Neuron (in vitro differentiated cells): ENCODE measurements around the gene ZNF814.
"Not testable (repeated sequence)": the region's sequence is repeated elsewhere in the genome, so short reads cannot be mapped to it uniquely, and the experiment has no call there.

Experiments used
- H2AFZ ChIP-seq: one replicate; pipeline ENCODE4 v1.6.1; 2013; ENCODE audit warnings: low read depth, mild to moderate bottlenecking, inconsistent platforms, low read length, moderate library complexity
- H3K27me3 ChIP-seq: one replicate; pipeline ENCODE4 v1.6.1; 2013; ENCODE audit warnings: low read length; ENCODE audit not compliant: insufficient read depth
- H3K36me3 ChIP-seq: one replicate; pipeline ENCODE4 v1.6.1; 2013; ENCODE audit warnings: low read length; ENCODE audit not compliant: insufficient read depth
- H3K4me1 ChIP-seq: one replicate; pipeline ENCODE4 v1.6.1; 2013; ENCODE audit warnings: low read length; ENCODE audit not compliant: insufficient read depth
- H3K4me3 ChIP-seq: 2 replicates; pipeline ENCODE4 v1.5.1; 2013; ENCODE audit warnings: mild to moderate bottlenecking, low read length, moderate library complexity
- H3K9me3 ChIP-seq: one replicate; pipeline ENCODE4 v1.6.1; 2013; ENCODE audit warnings: low read length

Gene ZNF814

DNA sequence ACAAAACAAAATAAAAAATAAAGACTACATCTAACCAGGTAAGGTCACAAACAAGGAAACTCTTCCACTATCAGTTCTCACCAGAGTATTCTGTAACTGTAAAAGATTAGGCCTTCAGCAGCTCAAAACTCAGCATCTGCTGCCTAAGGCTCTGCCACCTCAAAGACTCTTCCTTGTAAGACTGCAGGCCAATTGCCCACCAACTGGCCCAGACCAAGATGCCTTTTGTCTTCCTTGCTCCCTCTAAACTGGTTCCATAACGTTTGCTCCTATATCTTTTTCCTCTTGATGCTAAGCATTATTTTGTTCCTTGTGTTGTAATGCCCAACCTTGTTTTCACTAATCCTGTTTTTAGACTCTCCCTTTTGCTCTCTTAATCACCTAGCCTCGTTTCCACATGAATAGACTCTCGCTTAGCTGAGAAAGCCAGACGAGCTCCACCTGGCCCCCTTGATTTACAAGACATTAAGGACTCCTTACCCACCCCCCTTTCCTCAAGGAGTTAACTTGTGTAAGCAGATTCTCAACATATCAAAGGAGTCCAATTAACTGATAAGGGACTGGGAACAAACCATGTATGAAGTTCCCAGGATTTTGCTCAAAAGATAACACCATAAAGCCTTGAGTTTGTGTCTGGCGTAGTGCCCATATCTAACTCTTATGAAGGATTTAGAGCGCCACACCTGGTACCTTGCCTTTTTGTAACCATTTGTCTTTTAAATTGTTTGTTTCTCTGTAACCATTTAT, 1.5 kb downstream of the ZNF814 start:
- H3K9me3 ChIP-seq = peaks cover 23% of the 10 kb centered on the region
- peaks cover 30% of the 10 kb centered on the region for H3K36me3 ChIP-seq
- peaks cover 10% of the 10 kb centered on the region for H3K4me1 ChIP-seq

DNA sequence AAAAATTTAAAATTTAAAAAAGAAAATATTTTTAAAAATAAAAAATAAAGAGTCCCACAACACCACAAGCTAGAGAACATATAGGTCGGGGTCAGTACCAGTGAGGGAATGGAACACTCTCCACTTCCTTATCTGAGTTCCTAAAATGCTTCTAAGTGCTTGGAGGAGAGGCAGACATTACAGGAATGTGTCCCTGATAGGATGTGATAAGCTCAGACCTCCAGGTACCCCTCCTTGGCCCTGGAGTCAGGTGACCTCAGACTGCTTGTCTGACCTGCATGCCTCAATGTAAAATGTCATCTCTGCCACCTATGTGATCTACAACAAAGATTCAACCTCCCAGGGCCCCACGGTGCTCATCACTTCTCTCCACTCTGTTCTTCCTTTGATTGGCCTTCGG, 2.8 kb downstream of the ZNF814 start:
- H2AFZ ChIP-seq = no peak overlapping the region
- H3K4me3 ChIP-seq = no peak overlapping the region
- peaks cover 30% of the 10 kb centered on the region for H3K36me3 ChIP-seq
- no peaks in the 10 kb centered on the region for H3K27me3 ChIP-seq
- H3K4me1 ChIP-seq = peaks cover 10% of the 10 kb centered on the region
- H3K9me3 ChIP-seq = peaks cover 23% of the 10 kb centered on the region

More for the DNA sequence above, 1.5 kb downstream of the ZNF814 start:
- H2AFZ ChIP-seq = no peak overlapping the region
- H3K4me3 ChIP-seq = peak overlapping the region; percentile 98
- H3K27me3 ChIP-seq = no peaks in the 10 kb centered on the region

DNA sequence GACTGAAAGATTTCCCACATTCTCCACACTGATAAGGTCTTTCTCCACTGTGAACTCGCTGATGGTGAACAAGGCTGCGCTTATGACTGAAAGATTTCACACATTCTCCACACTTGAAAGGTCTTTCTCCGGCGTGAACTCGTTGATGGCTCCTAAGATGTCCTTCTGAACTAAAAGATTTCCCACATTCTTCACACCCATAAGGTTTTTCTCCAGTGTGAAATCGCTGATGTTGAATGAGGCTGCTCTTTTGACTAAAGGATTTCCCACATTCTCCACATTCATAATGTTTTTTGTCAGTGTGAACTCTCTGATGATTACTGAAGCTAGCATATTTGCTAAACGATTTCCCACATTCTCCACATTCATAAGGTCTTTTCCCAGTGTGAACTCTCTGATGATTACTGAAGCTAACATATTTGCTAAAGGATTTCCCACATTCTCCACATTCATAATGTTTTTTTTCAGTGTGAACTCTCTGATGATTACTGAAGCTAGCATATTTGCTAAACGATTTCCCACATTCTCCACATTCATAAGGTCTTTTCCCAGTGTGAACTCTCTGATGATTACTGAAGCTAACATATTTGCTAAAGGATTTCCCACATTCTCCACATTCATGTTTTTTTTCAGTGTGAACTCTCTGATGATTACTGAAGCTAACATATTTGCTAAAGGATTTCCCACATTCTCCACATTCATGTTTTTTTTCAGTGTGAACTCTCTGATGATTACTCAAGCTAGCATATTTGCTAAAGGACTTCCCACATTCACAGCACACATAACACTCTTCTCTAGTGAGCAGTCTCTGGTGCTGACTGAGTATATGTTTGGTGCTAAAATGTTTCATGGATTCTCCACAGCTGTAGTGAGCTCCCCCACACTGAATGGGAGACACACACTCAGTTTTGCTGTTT, 14.7 kb downstream of the ZNF814 start:
- H3K4me3 ChIP-seq, H3K27me3 ChIP-seq, H3K4me1 ChIP-seq, H2AFZ ChIP-seq: not testable (repeated sequence)
- Histone ChIP-seq H3K9me3 (peaks cover 52% of the 10 kb centered on the region), H3K36me3 (peaks cover 64% of the 10 kb centered on the region)

- no peak overlapping the region for H3K4me3 ChIP-seq
- H3K9me3 ChIP-seq = peaks cover 51% of the 10 kb centered on the region
- H3K4me1 ChIP-seq = no peaks in the 10 kb centered on the region
- no peaks in the 10 kb centered on the region for H3K27me3 ChIP-seq
- H3K36me3 ChIP-seq = peaks cover 67% of the 10 kb centered on the region
- no peak overlapping the region for H2AFZ ChIP-seq
Measured at GRCh38 chr19:57872450-57872849, 16.4 kb downstream of the ZNF814 start.

- peaks cover 73% of the 10 kb centered on the region for H3K36me3 ChIP-seq
- no peak overlapping the region for H3K4me3 ChIP-seq
- no peak overlapping the region for H2AFZ ChIP-seq
- no peaks in the 10 kb centered on the region for H3K27me3 ChIP-seq
- no peaks in the 10 kb centered on the region for H3K4me1 ChIP-seq
- H3K9me3 ChIP-seq = peaks cover 42% of the 10 kb centered on the region
Measured at GRCh38 chr19:57870225-57870624, 18.6 kb downstream of the ZNF814 start.

DNA sequence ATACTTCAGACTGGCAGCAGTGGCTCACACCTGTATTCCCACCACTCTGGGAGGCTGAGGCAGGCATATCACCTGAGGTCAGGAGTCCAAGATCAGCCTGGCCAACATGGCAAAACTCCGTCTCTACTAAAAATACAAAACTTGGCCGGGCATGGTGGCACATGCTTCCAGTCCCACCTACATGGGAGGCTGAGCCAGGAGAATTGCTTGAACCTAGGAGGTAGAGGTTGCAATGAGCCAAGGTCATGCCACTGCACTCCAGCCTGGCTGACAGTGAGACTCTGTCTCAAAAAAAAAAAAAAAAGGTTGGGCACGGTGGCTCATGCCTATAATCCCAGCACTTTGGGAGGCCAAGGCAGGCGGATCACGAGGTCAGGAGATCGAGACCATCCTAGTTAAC, 19.2 kb downstream of the ZNF814 start:
- H2AFZ ChIP-seq, H3K4me1 ChIP-seq, H3K27me3 ChIP-seq, H3K4me3 ChIP-seq: not testable (repeated sequence)
- Histone ChIP-seq H3K9me3 (peaks cover 41% of the 10 kb centered on the region), H3K36me3 (peaks cover 76% of the 10 kb centered on the region)

DNA sequence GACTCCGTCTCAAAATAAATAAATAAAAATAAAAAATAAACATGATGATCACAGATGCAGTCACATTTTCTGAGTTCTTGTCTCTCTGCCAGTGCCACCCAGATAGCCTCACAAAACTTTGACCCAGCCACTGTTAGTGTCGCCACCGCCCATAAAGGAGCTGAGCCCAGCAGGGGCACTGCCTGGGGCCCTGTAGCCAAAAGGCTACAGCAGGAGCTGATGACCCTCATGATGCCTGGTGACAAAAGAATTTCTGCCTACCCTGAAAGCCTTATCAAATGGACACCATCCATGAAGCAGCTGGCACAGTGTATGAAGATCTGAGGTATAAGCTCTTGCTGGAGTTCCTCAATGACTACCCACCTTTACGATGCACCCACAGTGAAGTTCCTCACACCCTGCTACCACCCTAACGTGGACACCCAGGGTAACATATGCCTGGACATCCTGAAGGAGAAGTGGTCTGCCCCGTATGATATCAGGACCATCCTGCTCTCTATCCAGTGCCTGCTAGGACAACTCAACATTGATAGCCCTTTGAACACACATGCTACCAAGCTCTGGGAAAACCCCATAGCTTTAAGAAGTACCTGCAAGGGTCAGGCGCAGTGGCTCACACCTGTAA, 20.9 kb downstream of the ZNF814 start:
- Histone ChIP-seq H3K4me1 (no peaks in the 10 kb centered on the region), H3K27me3 (no peaks in the 10 kb centered on the region), H3K4me3 (no peak overlapping the region), H3K9me3 (peaks cover 32% of the 10 kb centered on the region), H3K36me3 (peaks cover 74% of the 10 kb centered on the region), H2AFZ (no peak overlapping the region)

DNA sequence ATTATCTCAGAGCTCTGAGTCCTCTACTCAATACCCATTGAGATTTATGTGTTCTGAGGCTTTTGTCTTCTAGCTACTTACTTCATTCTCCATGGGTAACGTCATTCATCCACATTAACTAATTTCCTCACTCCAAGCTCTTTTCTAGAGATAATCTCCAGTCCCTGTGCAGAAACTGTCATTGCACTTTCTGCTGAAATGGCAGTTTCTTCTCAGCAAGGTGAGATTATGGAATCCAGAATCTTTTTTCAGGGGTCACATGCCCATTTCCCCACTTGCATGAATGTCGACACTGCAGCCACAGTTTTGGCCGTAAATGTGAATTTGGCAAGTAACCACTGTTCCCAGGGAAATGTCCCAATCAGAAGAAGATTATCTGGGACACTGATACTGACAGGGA, 26.5 kb downstream of the ZNF814 start:
- not testable (repeated sequence) for H3K4me3 ChIP-seq, H2AFZ ChIP-seq, H3K27me3 ChIP-seq, H3K4me1 ChIP-seq
- Histone ChIP-seq H3K36me3 (peaks cover 81% of the 10 kb centered on the region), H3K9me3 (peaks cover 19% of the 10 kb centered on the region)

DNA sequence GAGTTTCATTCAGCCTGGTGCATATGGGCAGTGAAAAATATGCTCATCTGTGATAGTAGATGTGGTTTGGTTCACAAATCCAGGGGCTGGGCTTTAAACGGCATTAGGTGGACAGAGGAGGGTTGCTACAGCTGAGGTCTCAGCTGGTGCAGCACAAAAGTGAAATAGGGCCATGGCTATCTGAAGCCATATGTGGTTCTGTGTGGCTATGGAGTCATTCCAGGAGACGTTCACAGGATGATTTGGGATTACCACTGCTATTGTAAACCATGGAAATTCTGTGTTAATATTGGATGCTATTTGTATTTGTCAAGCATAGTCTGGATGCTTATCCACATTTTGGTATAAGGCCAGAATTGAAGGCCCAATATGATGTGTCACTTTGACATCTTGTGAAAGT, 34.7 kb downstream of the ZNF814 start:
- H3K4me3 ChIP-seq, H3K9me3 ChIP-seq, H2AFZ ChIP-seq, H3K27me3 ChIP-seq: not testable (repeated sequence)
- Histone ChIP-seq H3K4me1 (peaks cover 17% of the 10 kb centered on the region), H3K36me3 (peaks cover 37% of the 10 kb centered on the region)

GRCh38 chr19:57851812-57852603, 36.8 kb downstream of the ZNF814 start:
- H3K36me3 ChIP-seq = peaks cover 29% of the 10 kb centered on the region
- H3K9me3 ChIP-seq, H3K4me3 ChIP-seq: not testable (repeated sequence)

DNA sequence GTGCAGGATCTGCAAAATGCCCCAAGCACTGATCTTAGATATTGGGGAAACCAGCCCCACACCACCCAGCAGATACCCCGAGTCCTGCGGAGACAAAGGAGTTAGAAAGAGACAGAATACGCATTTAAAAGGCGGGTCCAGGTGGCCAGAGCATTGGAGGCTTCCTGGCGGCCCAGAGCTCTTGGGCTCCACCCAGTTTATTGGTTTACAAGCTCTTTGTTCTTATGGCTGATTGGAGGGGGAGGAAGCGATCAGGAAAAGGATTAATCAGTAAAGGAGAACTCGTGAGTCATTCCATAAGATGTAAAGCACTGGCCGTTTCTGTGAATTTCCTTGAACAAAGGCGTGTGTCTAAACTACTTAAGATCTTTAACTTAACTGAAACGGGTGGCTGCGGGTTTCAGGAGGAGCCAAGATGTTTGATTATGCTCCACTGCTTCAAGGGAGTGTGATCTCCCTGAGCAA, 38.3 kb downstream of the ZNF814 start:
- peaks cover 5% of the 10 kb centered on the region for H3K9me3 ChIP-seq
- H3K4me1 ChIP-seq = peaks cover 17% of the 10 kb centered on the region
- H3K36me3 ChIP-seq = peaks cover 23% of the 10 kb centered on the region
- peak overlapping the region; percentile 80 for H3K4me3 ChIP-seq
- H3K27me3 ChIP-seq = no peaks in the 10 kb centered on the region
- no peak overlapping the region for H2AFZ ChIP-seq

More at GRCh38 chr19:57851812-57852603, 36.8 kb downstream of the ZNF814 start:
- H3K27me3 ChIP-seq, H2AFZ ChIP-seq: not testable (repeated sequence)
- peaks cover 17% of the 10 kb centered on the region for H3K4me1 ChIP-seq

GRCh38 chr19:57849666-57850473, 39.0 kb downstream of the ZNF814 start, which contains the start of gene ZNF587:
Gene ZNF587 (plus strand): TSS chr19:57849859. CDS start chr19:57850039, 180 bp downstream.
- peaks cover 26% of the 10 kb centered on the region for H3K36me3 ChIP-seq
- peak within 1 kb of the TSS; percentile 24 for H2AFZ ChIP-seq

More at GRCh38 chr19:57849666-57850473, 39.0 kb downstream of the ZNF814 start, which contains the start of gene ZNF587:
- H3K27me3 ChIP-seq, H3K9me3 ChIP-seq: not testable (repeated sequence)
- Histone ChIP-seq H3K4me1 (peaks cover 17% of the 10 kb centered on the region), H3K4me3 (peak within 1 kb of the TSS; percentile 80)
